ENCODE results near the gene PRR20G. TPM values are rescaled to one million over a fixed set of nuclear protein-coding genes. Genes with fewer than 3 reads are reported as not detected.

PRR20G gene
- total and polyA plus RNA-seq, 2 donors (not counting 1 experiment from before 2014, with no cell fraction given): not detected

GRCh38 chr3:127326341-127326740 lies 38.5 kb upstream of the PRR20G start:
- no peaks in the 10 kb centered on the region for H3K4me1 Mint-ChIP-seq
- H3K79me2 ChIP-seq (ENCODE audit: control insufficient read depth, insufficient read depth, low read length): no peaks in the 10 kb centered on the region
- H3K4me3 Mint-ChIP-seq: no peak overlapping the region
- peaks cover 5% of the 10 kb centered on the region for H3K27me3 Mint-ChIP-seq
- no peaks in the 10 kb centered on the region for H3K4me1 ChIP-seq (ENCODE audit: control insufficient read depth in 2 of 2, insufficient read depth in 2 of 2, low read length in 2 of 2)
- no peak overlapping the region for H3K27ac Mint-ChIP-seq
- no peak overlapping the region for H3K9ac ChIP-seq (ENCODE audit: low read length)
- ATAC-seq (ENCODE audit: low read depth) (no peak), DNase-seq (no peak)
- POLR2A ChIA-PET: no interaction called here
- CTCF ChIA-PET: interaction anchor here (0.7 kb wide), 1 partner anchor 75 kb away, joined by 3 read pairs; no protein-coding TSS in a partner anchor
- H2AFZ ChIP-seq (ENCODE audit: insufficient read depth, low read depth, low read length, poor library complexity, severe bottlenecking): no peak overlapping the region
- H3K27ac ChIP-seq (ENCODE audit: low read length in 2 of 2): no peak overlapping the region
- H3K4me2 ChIP-seq (replicated peaks; ENCODE audit: low read depth, low read length, poor library complexity, severe bottlenecking): no peak overlapping the region
- TF ChIP-seq CTCF (IDR thresholded peaks at IDR 0.05) (no peak), EZH2 (IDR thresholded peaks at IDR 0.05; ENCODE audit: borderline replicate concordance, insufficient read depth, low read depth, low read length, poor library complexity, severe bottlenecking) (no peak)
- H3K36me3 ChIP-seq (replicated peaks in 1 of 2; ENCODE audit: control extremely low read depth in 1 of 2, control insufficient read depth in 1 of 2, extremely low read depth in 1 of 2, insufficient read depth in 2 of 2, low read length in 1 of 2): no peaks in the 10 kb centered on the region
- no peak overlapping the region for H3K4me3 ChIP-seq (ENCODE audit: control extremely low read depth in 1 of 5, extremely low read depth in 1 of 5, insufficient read depth in 1 of 5, low read depth in 2 of 5, low read length in 4 of 5)
- peaks cover 10% of the 10 kb centered on the region for H3K9me3 Mint-ChIP-seq (ENCODE audit: insufficient read depth)
- H3K9me3 ChIP-seq (ENCODE audit: control extremely low read depth in 1 of 3, control insufficient read depth in 2 of 3, insufficient read depth in 1 of 3, low read length in 2 of 3): peaks cover 0 to 29% (median 11%) of the 10 kb centered on the region in 3 donors
- no peaks in the 10 kb centered on the region for H3K27me3 ChIP-seq (replicated peaks in 1 of 4; ENCODE audit: control extremely low read depth in 1 of 4, control insufficient read depth in 3 of 4, insufficient read depth in 4 of 4, low read length in 3 of 4)
- no peaks in the 10 kb centered on the region for H4K20me1 ChIP-seq (ENCODE audit: control insufficient read depth, insufficient read depth, low read length, poor library complexity, severe bottlenecking)
- intact Hi-C loops (cut with micrococcal nuclease): no loop called here

- no peak for TF ChIP-seq EZH2 (IDR thresholded peaks at IDR 0.05; ENCODE audit: borderline replicate concordance, insufficient read depth, low read depth, low read length, poor library complexity, severe bottlenecking)
- TF ChIP-seq CTCF (IDR thresholded peaks at IDR 0.05): no peak
- Histone ChIP-seq H3K9me3 (ENCODE audit: control extremely low read depth in 1 of 3, control insufficient read depth in 2 of 3, insufficient read depth in 1 of 3, low read length in 2 of 3) (peaks cover 0 to 30% (median 7%) of the 10 kb centered on the region in 3 donors), H3K79me2 (ENCODE audit: control insufficient read depth, insufficient read depth, low read length) (no peaks in the 10 kb centered on the region), H3K4me2 (replicated peaks; ENCODE audit: low read depth, low read length, poor library complexity, severe bottlenecking) (no peak overlapping the region), H3K36me3 (replicated peaks in 1 of 2; ENCODE audit: control extremely low read depth in 1 of 2, control insufficient read depth in 1 of 2, extremely low read depth in 1 of 2, insufficient read depth in 2 of 2, low read length in 1 of 2) (no peaks in the 10 kb centered on the region), H3K9ac (ENCODE audit: low read length) (no peak overlapping the region), H3K27me3 (replicated peaks in 1 of 4; ENCODE audit: control extremely low read depth in 1 of 4, control insufficient read depth in 3 of 4, insufficient read depth in 4 of 4, low read length in 3 of 4) (no peaks in the 10 kb centered on the region), H3K4me1 (ENCODE audit: control insufficient read depth in 2 of 2, insufficient read depth in 2 of 2, low read length in 2 of 2) (no peaks in the 10 kb centered on the region), H3K4me3 (ENCODE audit: control extremely low read depth in 1 of 5, extremely low read depth in 1 of 5, insufficient read depth in 1 of 5, low read depth in 2 of 5, low read length in 4 of 5) (no peak overlapping the region), H4K20me1 (ENCODE audit: control insufficient read depth, insufficient read depth, low read length, poor library complexity, severe bottlenecking) (no peaks in the 10 kb centered on the region), H3K27ac (ENCODE audit: low read length in 2 of 2) (no peak overlapping the region), H2AFZ (ENCODE audit: insufficient read depth, low read depth, low read length, poor library complexity, severe bottlenecking) (no peak overlapping the region)
- ATAC-seq (ENCODE audit: low read depth): no peak
- intact Hi-C loops (cut with micrococcal nuclease): no loop called here
- WGBS (ENCODE audit: insufficient coverage): 89% methylated on average over 1 of the region's 1 CpG
- POLR2A ChIA-PET: no interaction called here
- Mint-ChIP-seq H3K4me1 (no peaks in the 10 kb centered on the region), H3K27ac (no peak overlapping the region), H3K9me3 (ENCODE audit: insufficient read depth) (peaks cover 9% of the 10 kb centered on the region), H3K27me3 (peaks cover 5% of the 10 kb centered on the region), H3K4me3 (no peak overlapping the region)
- DNase-seq: no peak
- CTCF ChIA-PET: no interaction called here
These were observed 37.7 kb upstream of the PRR20G start for GRCh38 chr3:127325629-127325961.

All from B cell (primary cell).